ENCODE data around the gene DRD2. TPM values are rescaled to one million over a fixed set of nuclear protein-coding genes. Genes with fewer than 3 reads are reported as not detected.

The DRD2 gene
- total RNA-seq, 1 experiment from 2014 or later = 0.44 TPM

- Histone ChIP-seq H3K9me3 (ENCODE audit: control insufficient read depth, low read depth, low read length) (no peaks in the 10 kb centered on the region), H3K23ac (ENCODE audit: insufficient read length, low read depth, low read length) (no peak overlapping the region), H4K5ac (ENCODE audit: insufficient read length, low read depth, low read length) (no peak overlapping the region), H3K14ac (ENCODE audit: insufficient read depth, low read length) (peak overlapping the region; percentile 3; the same call in 1 of the 2 replicates), H3T11ph (ENCODE audit: low read length) (no peak overlapping the region), H2BK12ac (ENCODE audit: insufficient read length, low read depth, low read length) (peak overlapping the region; percentile 8), H4K20me1 (ENCODE audit: control insufficient read depth, insufficient read depth, insufficient read length) (no peaks in the 10 kb centered on the region), H2BK120ac (ENCODE audit: low read depth, low read length, poor library complexity, severe bottlenecking) (no peak overlapping the region), H3K4me1 (ENCODE audit: insufficient read depth, low read length) (peaks cover 2% of the 10 kb centered on the region; the same call in 1 of the 2 replicates), H2AK5ac (ENCODE audit: insufficient read length, low read length) (no peak overlapping the region), H3K18ac (ENCODE audit: insufficient read length, low read depth, low read length) (peak overlapping the region; percentile 18), H3K56ac (ENCODE audit: insufficient read length, low read depth, low read length) (no peak overlapping the region), H4K91ac (ENCODE audit: insufficient read length, low read depth, low read length) (no peak overlapping the region), H3K27ac (ENCODE audit: insufficient read length, low read depth, low read length) (no peak overlapping the region), H3K9ac (ENCODE audit: extremely low read depth, insufficient read length, low read length) (no peak overlapping the region), H3K79me2 (ENCODE audit: insufficient read depth, low read length) (no peaks in the 10 kb centered on the region), H4K8ac (replicated peaks; ENCODE audit: insufficient read length, low read depth, low read length) (no peak overlapping the region), H2BK15ac (ENCODE audit: low read depth, low read length) (no peak overlapping the region), H3K4ac (ENCODE audit: low read depth, low read length) (no peak overlapping the region), H3K79me1 (ENCODE audit: insufficient read depth, low read depth, low read length, poor library complexity, severe bottlenecking) (no peaks in the 10 kb centered on the region), H3K27me3 (ENCODE audit: insufficient read depth, low read length) (no peaks in the 10 kb centered on the region), H3K23me2 (ENCODE audit: insufficient read length, low read depth, low read length, poor library complexity, severe bottlenecking) (no peaks in the 10 kb centered on the region), H3K4me2 (ENCODE audit: insufficient read depth, insufficient read length, low read length) (no peak overlapping the region), H2BK5ac (ENCODE audit: insufficient read length, low read length) (no peak overlapping the region), H2AFZ (ENCODE audit: low read length) (no peak overlapping the region), H2BK20ac (ENCODE audit: low read depth, low read length, poor library complexity, severe bottlenecking) (no peak overlapping the region)
- peaks cover 7% of the 10 kb centered on the region in 2 experiments for H3K4me1 Mint-ChIP-seq
- H3K9me3 Mint-ChIP-seq = no peaks in the 10 kb centered on the region
- H3K36me3 Mint-ChIP-seq (ENCODE audit: insufficient read depth in 1 of 3, low read depth in 3 of 3) = no peaks in the 10 kb centered on the region
- peaks cover 7% of the 10 kb centered on the region for H3K27me3 Mint-ChIP-seq (ENCODE audit: low read depth)
- TF ChIP-seq CTCF (conservative IDR thresholded peaks at IDR 0.05) = no peak
- peak overlapping the region; percentile 33 to 44; a peak in 2 of 5 replicates for H3K4me3 Mint-ChIP-seq
- no peak overlapping the region for H3K27ac Mint-ChIP-seq
- no peak for DNase-seq
- no CpG with 5 or more reads among the region's 6 CpGs for WGBS (ENCODE audit: extremely low coverage, insufficient read length, low lambda C conversion rate)
These were observed 88.3 kb downstream of the DRD2 start for GRCh38 chr11:113386866-113387265.

Data from H9 (cell line).